HL-60 (cell line): Measurements from ENCODE around the gene FOXP1.

Source experiments
- DNase-seq, 2 experiments: peaks; one replicate each; pipeline ENCODE4 v3.0.0-alpha.2; 2010 to 2020; ENCODE audit warnings: low read depth in 1 of 2, low spot score in 1 of 2
- H3K27ac ChIP-seq: fragments of 250-450 bp; sonication (Bioruptor Pico); replicated peaks from 2 replicates; pipeline ENCODE4 v1.5.1; 2020; ENCODE audit warnings: mild to moderate bottlenecking, moderate library complexity
- H3K27me3 ChIP-seq: fragments of 250-450 bp; sonication (Bioruptor Pico); 2 replicates; pipeline ENCODE4 v1.5.1; 2021; ENCODE audit warnings: mild to moderate bottlenecking, moderate library complexity; ENCODE audit not compliant: insufficient read depth, poor library complexity, severe bottlenecking
- H3K4me3 ChIP-seq: replicated peaks from 2 replicates; pipeline ENCODE4 v1.5.1; 2011; ENCODE audit warnings: mild to moderate bottlenecking, control low read depth, low read length; ENCODE audit not compliant: insufficient read depth
- CTCF ChIP-seq: IDR thresholded peaks from one replicate; pipeline ENCODE4 v1.5.1; 2011; ENCODE audit warnings: low read length, control low read depth, inconsistent platforms; ENCODE audit not compliant: insufficient read depth
- GABPA ChIP-seq: IDR thresholded peaks from 2 replicates; pipeline ENCODE4 v1.6.1; 2012; ENCODE audit warnings: low read depth
- POLR2AphosphoS5 ChIP-seq: IDR thresholded peaks from 2 replicates; pipeline ENCODE4 v1.6.1; 2012; ENCODE audit warnings: low read depth
- REST ChIP-seq: IDR thresholded peaks from 2 replicates; pipeline ENCODE4 v1.6.1; 2012; ENCODE audit warnings: low read depth; ENCODE audit not compliant: insufficient replicate concordance
- SPI1 ChIP-seq: IDR thresholded peaks from 2 replicates; pipeline ENCODE4 v1.6.1; 2012; ENCODE audit warnings: low read depth, mild to moderate bottlenecking, borderline replicate concordance

Gene FOXP1

GRCh38 chr3:70959506-70960291 lies 623.8 kb downstream of the FOXP1 start:
- no peaks in the 10 kb centered on the region for H3K27me3 ChIP-seq

GRCh38 chr3:70952033-70952747 lies 631.3 kb downstream of the FOXP1 start:
- Histone ChIP-seq H3K27me3 (no peaks in the 10 kb centered on the region), H3K27ac (no peak overlapping the region), H3K4me3 (no peak overlapping the region)
- DNase-seq = no peak
- TF ChIP-seq SPI1 = no peak
- TF ChIP-seq POLR2AphosphoS5 = no peak
- TF ChIP-seq GABPA = no peak
- TF ChIP-seq REST = no peak

More at GRCh38 chr3:70959506-70960291, 623.8 kb downstream of the FOXP1 start:
- TF ChIP-seq CTCF (no peak), SPI1 (no peak), GABPA (no peak), REST (no peak), POLR2AphosphoS5 (no peak)
- no peak overlapping the region for H3K4me3 ChIP-seq
- H3K27ac ChIP-seq = no peak overlapping the region
- DNase-seq = no peak

- DNase-seq = no peak
Observed at GRCh38 chr3:70951316-70951715, 632.2 kb downstream of the FOXP1 start.

More at GRCh38 chr3:70951316-70951715, 632.2 kb downstream of the FOXP1 start:
- no peak overlapping the region for H3K4me3 ChIP-seq
- no peaks in the 10 kb centered on the region for H3K27me3 ChIP-seq
- no peak for TF ChIP-seq SPI1
- TF ChIP-seq GABPA = no peak
- TF ChIP-seq CTCF = no peak
- no peak for TF ChIP-seq POLR2AphosphoS5
- no peak for TF ChIP-seq REST
- H3K27ac ChIP-seq = no peak overlapping the region
